ENCODE data around the gene CTCFL. TPM values are rescaled to one million over a fixed set of nuclear protein-coding genes. Genes with fewer than 3 reads are reported as not detected.

Gene CTCFL
- total and polyA plus RNA-seq, 4 experiments from 2014 or later: not detected

GRCh38 chr20:57502336-57502700 lies 22.6 kb downstream of the CTCFL start:
- H3K27me3 ChIP-seq (ENCODE audit: insufficient read depth, low read length): peaks cover 6% of the 10 kb centered on the region
- intact Hi-C loops (cut with micrococcal nuclease): no loop called here
- H3K36me3 ChIP-seq (ENCODE audit: insufficient read depth, low read length): no peaks in the 10 kb centered on the region
- DNase-seq: no peak
- H3K4me3 ChIP-seq (ENCODE audit: low read length in 2 of 2): no peak overlapping the region
- no peak overlapping the region for H3K27ac ChIP-seq (ENCODE audit: low read depth, low read length)
- H3K36me3 Mint-ChIP-seq: no peaks in the 10 kb centered on the region
- H3K27me3 Mint-ChIP-seq: peaks cover 25 to 45% of the 10 kb centered on the region in 2 donors
- no peaks in the 10 kb centered on the region for H3K9me3 Mint-ChIP-seq
- H3K9me3 ChIP-seq (ENCODE audit: control insufficient read depth in 1 of 2, low read length in 2 of 2): no peaks in the 10 kb centered on the region
- H3K4me3 Mint-ChIP-seq: no peak overlapping the region
- CTCF ChIA-PET (ENCODE audit: partially characterized antibody): interaction anchor here (1.1 kb wide), 1 partner anchor 128 kb away, joined by 3 read pairs; no protein-coding TSS in a partner anchor
- H3K4me1 Mint-ChIP-seq: peaks cover 6 to 9% (median 6%) of the 10 kb centered on the region in 4 donors
- POLR2A ChIA-PET (ENCODE audit: partially characterized antibody): no interaction called here
- H3K4me1 ChIP-seq (ENCODE audit: insufficient read depth, low read length): peaks cover 6% of the 10 kb centered on the region
- no peak overlapping the region for H3K27ac Mint-ChIP-seq

- Mint-ChIP-seq H3K36me3 (no peaks in the 10 kb centered on the region), H3K4me1 (peaks cover 6 to 9% (median 6%) of the 10 kb centered on the region in 4 donors), H3K9me3 (no peaks in the 10 kb centered on the region), H3K27me3 (peaks cover 28 to 48% of the 10 kb centered on the region in 2 donors), H3K27ac (no peak overlapping the region), H3K4me3 (no peak overlapping the region)
- peaks cover 6% of the 10 kb centered on the region for H3K27me3 ChIP-seq (ENCODE audit: insufficient read depth, low read length)
- intact Hi-C loops (cut with micrococcal nuclease): no loop called here
- H3K27ac ChIP-seq (ENCODE audit: low read depth, low read length): no peak overlapping the region
- POLR2A ChIA-PET (ENCODE audit: partially characterized antibody): no interaction called here
- no peaks in the 10 kb centered on the region for H3K9me3 ChIP-seq (ENCODE audit: control insufficient read depth in 1 of 2, low read length in 2 of 2)
- no peak overlapping the region for H3K4me3 ChIP-seq (ENCODE audit: low read length in 2 of 2)
- no peak for DNase-seq
- CTCF ChIA-PET (ENCODE audit: partially characterized antibody): interaction anchor here (1.0 to 1.1 kb wide), 2 partner anchors 9 to 127 kb away, joined by 3 read pairs; no protein-coding TSS in a partner anchor
- H3K4me1 ChIP-seq (ENCODE audit: insufficient read depth, low read length): peaks cover 6% of the 10 kb centered on the region
- no peaks in the 10 kb centered on the region for H3K36me3 ChIP-seq (ENCODE audit: insufficient read depth, low read length)
Observed at GRCh38 chr20:57501461-57502335, 23.2 kb downstream of the CTCFL start.

- CTCF ChIA-PET (ENCODE audit: partially characterized antibody): interaction anchor here (1.0 kb wide), 1 partner anchor 9 kb away, joined by 3 read pairs; no protein-coding TSS in a partner anchor
- Mint-ChIP-seq H3K4me3 (no peak overlapping the region), H3K36me3 (no peaks in the 10 kb centered on the region), H3K27ac (no peak overlapping the region), H3K4me1 (peaks cover 6 to 9% (median 6%) of the 10 kb centered on the region in 4 donors), H3K27me3 (peaks cover 29 to 47% of the 10 kb centered on the region in 2 donors), H3K9me3 (no peaks in the 10 kb centered on the region)
- POLR2A ChIA-PET (ENCODE audit: partially characterized antibody): no interaction called here
- intact Hi-C loops (cut with micrococcal nuclease): no loop called here
- Histone ChIP-seq H3K9me3 (ENCODE audit: control insufficient read depth in 1 of 2, low read length in 2 of 2) (no peaks in the 10 kb centered on the region), H3K27me3 (ENCODE audit: insufficient read depth, low read length) (peaks cover 6% of the 10 kb centered on the region), H3K36me3 (ENCODE audit: insufficient read depth, low read length) (no peaks in the 10 kb centered on the region), H3K4me3 (ENCODE audit: low read length in 2 of 2) (no peak overlapping the region), H3K27ac (ENCODE audit: low read depth, low read length) (no peak overlapping the region), H3K4me1 (ENCODE audit: insufficient read depth, low read length) (peaks cover 6% of the 10 kb centered on the region)
- no peak for DNase-seq
Observed at GRCh38 chr20:57500962-57501361, 24.0 kb downstream of the CTCFL start.

- peaks cover 7 to 10% (median 8%) of the 10 kb centered on the region in 4 donors for H3K4me1 Mint-ChIP-seq
- intact Hi-C loops (cut with micrococcal nuclease): no loop called here
- H3K27me3 ChIP-seq (ENCODE audit: insufficient read depth, low read length): peaks cover 6% of the 10 kb centered on the region
- no peaks in the 10 kb centered on the region for H3K36me3 Mint-ChIP-seq
- H3K27me3 Mint-ChIP-seq: peaks cover 26 to 44% of the 10 kb centered on the region in 2 donors
- no peak overlapping the region for H3K27ac Mint-ChIP-seq
- POLR2A ChIA-PET (ENCODE audit: partially characterized antibody): no interaction called here
- H3K9me3 Mint-ChIP-seq: no peaks in the 10 kb centered on the region
- H3K36me3 ChIP-seq (ENCODE audit: insufficient read depth, low read length): no peaks in the 10 kb centered on the region
- DNase-seq: no peak
- no peaks in the 10 kb centered on the region for H3K9me3 ChIP-seq (ENCODE audit: control insufficient read depth in 1 of 2, low read length in 2 of 2)
- H3K4me3 Mint-ChIP-seq: no peak overlapping the region
- H3K27ac ChIP-seq (ENCODE audit: low read depth, low read length): no peak overlapping the region
- CTCF ChIA-PET (ENCODE audit: partially characterized antibody): interaction anchor here (1.4 to 3.3 kb wide), 2 partner anchors 94 to 117 kb away, joined by 5 to 31 read pairs; no protein-coding TSS in a partner anchor
- H3K4me1 ChIP-seq (ENCODE audit: insufficient read depth, low read length): peaks cover 6% of the 10 kb centered on the region
- no peak overlapping the region for H3K4me3 ChIP-seq (ENCODE audit: low read length in 2 of 2)
Observed at GRCh38 chr20:57500235-57500634, 24.7 kb downstream of the CTCFL start.

- Mint-ChIP-seq H3K9me3 (no peaks in the 10 kb centered on the region), H3K27ac (no peak overlapping the region), H3K36me3 (no peaks in the 10 kb centered on the region), H3K4me3 (no peak overlapping the region), H3K4me1 (peaks cover 10 to 14% (median 11%) of the 10 kb centered on the region in 4 donors), H3K27me3 (peaks cover 26 to 43% of the 10 kb centered on the region in 2 donors)
- intact Hi-C loops (cut with micrococcal nuclease): loop anchor here (5.0 to 10.0 kb wide), 2 partner anchors 407 to 715 kb away; no protein-coding TSS in a partner anchor
- no peaks in the 10 kb centered on the region for H3K36me3 ChIP-seq (ENCODE audit: insufficient read depth, low read length)
- ChIA-PET CTCF (ENCODE audit: partially characterized antibody) (interaction anchor here (1.1 to 3.3 kb wide), 3 partner anchors 95 to 692 kb away, joined by 3 to 31 read pairs (median 5); no protein-coding TSS in a partner anchor), POLR2A (ENCODE audit: partially characterized antibody) (no interaction called here)
- peaks cover 6% of the 10 kb centered on the region for H3K27me3 ChIP-seq (ENCODE audit: insufficient read depth, low read length)
- DNase-seq: no peak
- H3K4me3 ChIP-seq (ENCODE audit: low read length in 2 of 2): no peak overlapping the region
- no peak overlapping the region for H3K27ac ChIP-seq (ENCODE audit: low read depth, low read length)
- H3K9me3 ChIP-seq (ENCODE audit: control insufficient read depth in 1 of 2, low read length in 2 of 2): no peaks in the 10 kb centered on the region
- peaks cover 10% of the 10 kb centered on the region for H3K4me1 ChIP-seq (ENCODE audit: insufficient read depth, low read length)
Observed at GRCh38 chr20:57499676-57500075, 25.3 kb downstream of the CTCFL start.

- H3K9me3 ChIP-seq (ENCODE audit: control insufficient read depth in 1 of 2, low read length in 2 of 2): no peaks in the 10 kb centered on the region
- H3K27ac Mint-ChIP-seq: no peak overlapping the region
- ChIA-PET POLR2A (ENCODE audit: partially characterized antibody) (interaction anchor here (0.9 kb wide), 1 partner anchor 106 kb away, joined by 3 read pairs; no protein-coding TSS in a partner anchor), CTCF (ENCODE audit: partially characterized antibody) (interaction anchor here (0.7 to 3.3 kb wide), 10 partner anchors 8 to 711 kb away, joined by 3 to 31 read pairs (median 4); no protein-coding TSS in a partner anchor)
- peak in 3 of 5 donors; percentile 9 to 21 (median 11) for DNase-seq
- peaks cover 10 to 14% (median 11%) of the 10 kb centered on the region in 4 donors for H3K4me1 Mint-ChIP-seq
- peaks cover 23 to 43% of the 10 kb centered on the region in 2 donors for H3K27me3 Mint-ChIP-seq
- intact Hi-C loops (cut with micrococcal nuclease): loop anchor here (5.0 to 10.0 kb wide), 2 partner anchors 406 to 716 kb away; no protein-coding TSS in a partner anchor
- peaks cover 6% of the 10 kb centered on the region for H3K27me3 ChIP-seq (ENCODE audit: insufficient read depth, low read length)
- no peaks in the 10 kb centered on the region for H3K36me3 ChIP-seq (ENCODE audit: insufficient read depth, low read length)
- H3K36me3 Mint-ChIP-seq: no peaks in the 10 kb centered on the region
- no peak overlapping the region for H3K4me3 ChIP-seq (ENCODE audit: low read length in 2 of 2)
- no peak overlapping the region for H3K4me3 Mint-ChIP-seq
- H3K9me3 Mint-ChIP-seq: no peaks in the 10 kb centered on the region
- H3K27ac ChIP-seq (ENCODE audit: low read depth, low read length): no peak overlapping the region
- peaks cover 10% of the 10 kb centered on the region for H3K4me1 ChIP-seq (ENCODE audit: insufficient read depth, low read length)
Observed at GRCh38 chr20:57498425-57499400, 26.2 kb downstream of the CTCFL start.

All from CD4-positive, alpha-beta memory T cell (primary cell).